Heart right ventricle (tissue), 16 donors: ENCODE results near the gene TLE7. TPM values are rescaled to one million over a fixed set of nuclear protein-coding genes. Genes with fewer than 3 reads are reported as not detected.
A peak's percentile ranks its signal among the peaks of the same experiment; 100 is the strongest.

ENCODE experiments used
- ATAC-seq, 8 donors: fragments of 200-7000 bp; cut with Tn5 transposase; one replicate each; pipeline ENCODE4 v1.9.1; 2020; ENCODE audit warnings: mild to moderate bottlenecking in 8 of 8, moderate library complexity in 8 of 8, moderate number of reproducible peaks in 1 of 8
- DNase-seq, 2 donors: peaks; one replicate each; pipeline ENCODE4 v3.0.0-alpha.2; 2020
- H3K27ac ChIP-seq, 10 donors: fragments of 200-600 bp; sonication (generic) in 2 of 10; one replicate each; pipeline versions ENCODE4 v1.5.0 to v1.8.0; 2020 to 2022; ENCODE audit warnings: mild to moderate bottlenecking in 3 of 10
- H3K27me3 ChIP-seq, 7 donors: fragments of 200-600 bp; one replicate each; pipeline ENCODE4 v1.8.0; 2021 to 2022; ENCODE audit warnings: mild to moderate bottlenecking in 2 of 7
- H3K36me3 ChIP-seq, 9 donors: fragments of 200-600 bp; sonication (generic) in 1 of 9; one replicate each; pipeline versions ENCODE4 v1.5.0 to v1.8.0; 2020 to 2022; ENCODE audit warnings: mild to moderate bottlenecking in 2 of 9
- H3K4me1 ChIP-seq, 9 donors: fragments of 200-600 bp; sonication (generic) in 1 of 9; one replicate each; pipeline versions ENCODE4 v1.5.0 to v1.8.0; 2020 to 2022; ENCODE audit warnings: mild to moderate bottlenecking in 4 of 9
- H3K4me3 ChIP-seq, 10 donors: fragments of 200-600 bp; sonication (generic) in 2 of 10; one replicate each; pipeline versions ENCODE4 v1.5.0 to v1.8.0; 2020 to 2022; ENCODE audit warnings: mild to moderate bottlenecking in 7 of 10, moderate library complexity in 2 of 10
- H3K9me3 ChIP-seq, 11 donors: fragments of 200-600 bp in 10 of 11; sonication (generic) in 2 of 11; one replicate each; pipeline versions ENCODE4 v1.5.0 to v1.8.0; 2013 to 2022; ENCODE audit warnings: mild to moderate bottlenecking in 2 of 11, control low read depth in 1 of 11, moderate library complexity in 1 of 11
- CTCF ChIP-seq, 9 donors: fragments of 200-600 bp; sonication (generic) in 2 of 9; IDR thresholded peaks; one replicate each; pipeline versions ENCODE4 v1.5.0 to v1.8.0; 2021 to 2022; ENCODE audit warnings: antibody characterized with exemption in 9 of 9, mild to moderate bottlenecking in 5 of 9, moderate library complexity in 1 of 9
- WGBS, 2 donors: extraction: QIAGEN DNeasy Blood & Tissue Kit; methylation state at CpG; one replicate each; pipeline ENCODE4 v1.1.7; 2013; ENCODE audit warnings: inconsistent platforms in 1 of 2; 5-methylcytosine and 5-hydroxymethylcytosine counted together
- intact Hi-C, 10 donors: fragments of 100-400 bp; cut with DNase I; formaldehyde crosslinking; loops; one replicate each; pipeline versions ENCODE4 v1.11.1 to v1.14.2; 2022
- polyA plus RNA-seq, 2 donors: library from polyadenylated mRNA; stranded (reverse); fragments of 200-250 nt; gene quantifications; one replicate each; pipeline ENCODE4 v1.2.3, GENCODE V29; 2013
- total RNA-seq, 10 donors: library from RNA; stranded (reverse); fragmentation: NEBNext Ultra II Directional in 3 of 10; extraction: Animal tissue kit (Norgen Biotek cat#: 25700) in 3 of 10; gene quantifications; one replicate each; pipeline versions ENCODE4 v1.2.1 to v1.2.4, GENCODE V29; 2021 to 2023
- donor health status: Arrhythmogenic right ventricular cardiomyopathy.
- donor health status: ischemic (EF 13 %, LVEDD 7.1; RV severe dilation, severe dysfunction).
- donor health status: healthy with polysubstance abuse.
- donor health status: DM: no; HTN: yes; CAD: no.
- donor health status: DM: no; HTN: no; CAD: no.
- donor health status: ischemic (EF 25% LVEDD 6.9; RV normal size, moderate dysfunction).
- donor health status: ischemic (EF 25% LVEDD 5.7; RV mildly dilated, moderate dysfunction).
- donor health status: healthy.
- donor health status: DM: yes; HTN: yes; CAD: no.
- donor health status: Ischemic cardiomyopathy.
- donor health status: ischemic (EF 35%, LVEDD 5.7; RV mildly dilated, moderate dysfunction).
- donor health status: nonischemic (EF 11% LVEDD 7.7; RV severe dilation, severe dysfunction).
- donor health status: DM: yes; HTN: yes; CAD: no.
- donor health status: PGD.
- donor health status: ischemic (EF 29% LVEDD 5.4; RV normal size, mild dysfunction).
- donor health status: nonischemic (EF 23%, LVEDD 6.1; RV moderate dilation, normal function).

TLE7 gene
- total and polyA plus RNA-seq, 12 donors = not detected

- WGBS, 2 donors = 0 to 1% methylated on average over 44 of the region's 44 CpGs
- intact Hi-C loops = loop anchor here in 7 of 10 donors (1.0 to 2.0 kb wide), 3 partner anchors 21 to 23 kb away; partner anchors contain the start of gene ZNF23 (in 6 of the 7)
- Histone ChIP-seq H3K9me3 (no peaks in the 10 kb centered on the region), H3K27ac (peak overlapping the region; percentile 79 to 99 (median 94)), H3K36me3 (peaks cover 0 to 10% (median 0%) of the 10 kb centered on the region in 9 donors), H3K4me1 (peaks cover 0 to 14% (median 10%) of the 10 kb centered on the region in 9 donors), H3K27me3 (no peaks in the 10 kb centered on the region), H3K4me3 (peak overlapping the region; percentile 61 to 99 (median 78))
- DNase-seq = peak; percentile 78 to 90
- ATAC-seq = peak; percentile 96 to 99 (median 98)
- TF ChIP-seq CTCF (IDR thresholded peaks at IDR 0.05) = no peak
Observed at GRCh38 chr16:71484006-71484893, 42.4 kb upstream of the TLE7 start.

GRCh38 chr16:71482569-71482968, 40.7 kb upstream of the TLE7 start:
- DNase-seq (no peak), ATAC-seq (no peak)
- peaks cover 0 to 23% (median 6%) of the 10 kb centered on the region in 9 donors for H3K36me3 ChIP-seq
- intact Hi-C loops = no loop called here
- 84 to 91% methylated on average over 5 of the region's 5 CpGs for WGBS, 2 donors
- no peaks in the 10 kb centered on the region for H3K27me3 ChIP-seq
- H3K9me3 ChIP-seq = no peaks in the 10 kb centered on the region
- H3K4me3 ChIP-seq = no peak overlapping the region
- H3K27ac ChIP-seq = no peak overlapping the region
- H3K4me1 ChIP-seq = peaks cover 0 to 14% (median 10%) of the 10 kb centered on the region in 9 donors
- TF ChIP-seq CTCF (IDR thresholded peaks at IDR 0.05) = no peak

GRCh38 chr16:71480956-71481355, 39.1 kb upstream of the TLE7 start:
- no peak for DNase-seq
- 94 to 99% methylated on average over 2 of the region's 2 CpGs for WGBS, 2 donors
- Histone ChIP-seq H3K27me3 (no peaks in the 10 kb centered on the region), H3K27ac (no peak overlapping the region), H3K4me3 (no peak overlapping the region), H3K9me3 (no peaks in the 10 kb centered on the region), H3K36me3 (peaks cover 0 to 39% (median 10%) of the 10 kb centered on the region in 9 donors), H3K4me1 (peaks cover 0 to 14% (median 10%) of the 10 kb centered on the region in 9 donors)
- ATAC-seq = no peak
- no peak for TF ChIP-seq CTCF (IDR thresholded peaks at IDR 0.05)
- intact Hi-C loops = no loop called here

- H3K27me3 ChIP-seq = no peaks in the 10 kb centered on the region
- peaks cover 0 to 12% (median 5%) of the 10 kb centered on the region in 9 donors for H3K4me1 ChIP-seq
- no peak overlapping the region for H3K27ac ChIP-seq
- DNase-seq = no peak
- no peak overlapping the region for H3K4me3 ChIP-seq
- H3K9me3 ChIP-seq = no peaks in the 10 kb centered on the region
- peak in 3 of 9 donors; percentile 15 to 22 (median 18) for TF ChIP-seq CTCF (IDR thresholded peaks at IDR 0.05)
- whole genome bisulfite sequencing, 2 donors = 42 to 48% methylated on average over 3 of the region's 3 CpGs
- no peak for ATAC-seq
- intact Hi-C loops = no loop called here
- peaks cover 0 to 54% (median 11%) of the 10 kb centered on the region in 9 donors for H3K36me3 ChIP-seq
Observed at GRCh38 chr16:71479420-71479819, 37.6 kb upstream of the TLE7 start.
